ENCODE results near the gene SMAD6.

Gene SMAD6

GRCh38 chr15:66739287-66739686 lies 37.3 kb downstream of the SMAD6 start:
- DNase-seq (ENCODE audit: low read depth in 1 of 2, low spot score in 1 of 2): no peak

- no peak for DNase-seq (ENCODE audit: low read depth in 1 of 2, low spot score in 1 of 2)
These were observed 38.8 kb downstream of the SMAD6 start for GRCh38 chr15:66740802-66741201.

- no peak for DNase-seq (ENCODE audit: low read depth in 1 of 2, low spot score in 1 of 2)
These were observed 39.6 kb downstream of the SMAD6 start for GRCh38 chr15:66741646-66742045.

GRCh38 chr15:66742286-66742685 lies 40.2 kb downstream of the SMAD6 start:
- no peak for DNase-seq (ENCODE audit: low read depth in 1 of 2, low spot score in 1 of 2)

- DNase-seq (ENCODE audit: low read depth in 1 of 2, low spot score in 1 of 2): no peak
These were observed 41.2 kb downstream of the SMAD6 start for GRCh38 chr15:66743204-66743603.

GRCh38 chr15:66743703-66744536 lies 41.9 kb downstream of the SMAD6 start:
- DNase-seq (ENCODE audit: low read depth in 1 of 2, low spot score in 1 of 2): no peak

- DNase-seq (ENCODE audit: low read depth in 1 of 2, low spot score in 1 of 2): no peak
These were observed 42.7 kb downstream of the SMAD6 start for GRCh38 chr15:66744610-66745279.

GRCh38 chr15:66745530-66746230 lies 43.6 kb downstream of the SMAD6 start:
- no peak for DNase-seq (ENCODE audit: low read depth in 1 of 2, low spot score in 1 of 2)

GRCh38 chr15:66746231-66746605 lies 44.2 kb downstream of the SMAD6 start:
- no peak for DNase-seq (ENCODE audit: low read depth in 1 of 2, low spot score in 1 of 2)

- DNase-seq (ENCODE audit: low read depth in 1 of 2, low spot score in 1 of 2): no peak
These were observed 45.2 kb downstream of the SMAD6 start for GRCh38 chr15:66747223-66747622.

GRCh38 chr15:66747886-66748707 lies 46.1 kb downstream of the SMAD6 start:
- DNase-seq (ENCODE audit: low read depth in 1 of 2, low spot score in 1 of 2): no peak

- no peak for DNase-seq (ENCODE audit: low read depth in 1 of 2, low spot score in 1 of 2)
These were observed 46.6 kb downstream of the SMAD6 start for GRCh38 chr15:66748708-66749035.

GRCh38 chr15:66749841-66750575 lies 48.0 kb downstream of the SMAD6 start:
- DNase-seq (ENCODE audit: low read depth in 1 of 2, low spot score in 1 of 2): no peak

- DNase-seq (ENCODE audit: low read depth in 1 of 2, low spot score in 1 of 2): no peak
These were observed 48.6 kb downstream of the SMAD6 start for GRCh38 chr15:66750609-66751008.

- no peak for DNase-seq (ENCODE audit: low read depth in 1 of 2, low spot score in 1 of 2)
These were observed 49.5 kb downstream of the SMAD6 start for GRCh38 chr15:66751579-66751978.

GRCh38 chr15:66752078-66752477 lies 50.0 kb downstream of the SMAD6 start:
- DNase-seq (ENCODE audit: low read depth in 1 of 2, low spot score in 1 of 2): no peak

- no peak for DNase-seq (ENCODE audit: low read depth in 1 of 2, low spot score in 1 of 2)
These were observed 51.8 kb downstream of the SMAD6 start for GRCh38 chr15:66753687-66754377.

- DNase-seq (ENCODE audit: low read depth in 1 of 2, low spot score in 1 of 2): no peak
These were observed 52.8 kb downstream of the SMAD6 start for GRCh38 chr15:66754789-66755188.

- DNase-seq (ENCODE audit: low read depth in 1 of 2, low spot score in 1 of 2): no peak
These were observed 53.4 kb downstream of the SMAD6 start for GRCh38 chr15:66755298-66756068.

Measured in activated CD4-positive, alpha-beta T cell treated with anti-CD3 and anti-CD28 coated beads, Interleukin-2, amount 50 U/mL, for 24 hours (primary cell).